Ishikawa (cell line): Measurements from ENCODE around the gene TNS1.

ENCODE experiments used
- CREB1 ChIP-seq: IDR thresholded peaks from 2 replicates; pipeline ENCODE4 v1.6.1; 2012; ENCODE audit warnings: low read depth
- EGR1 ChIP-seq: IDR thresholded peaks from 2 replicates; pipeline ENCODE4 v1.6.1; 2012
- EP300 ChIP-seq: IDR thresholded peaks from 2 replicates; pipeline ENCODE4 v1.6.1; 2012; ENCODE audit warnings: borderline replicate concordance
- FOXM1 ChIP-seq: IDR thresholded peaks from 2 replicates; pipeline ENCODE4 v1.6.1; 2012; ENCODE audit warnings: low read depth, borderline replicate concordance
- RAD21 ChIP-seq: IDR thresholded peaks from 2 replicates; pipeline ENCODE4 v1.6.1; 2012; ENCODE audit warnings: low read depth
- REST ChIP-seq: IDR thresholded peaks from 2 replicates; pipeline ENCODE4 v1.6.1; 2012; ENCODE audit warnings: low read depth, mild to moderate bottlenecking
- YY1 ChIP-seq: IDR thresholded peaks from 2 replicates; pipeline ENCODE4 v1.6.1; 2012; ENCODE audit warnings: low read depth

DNA sequence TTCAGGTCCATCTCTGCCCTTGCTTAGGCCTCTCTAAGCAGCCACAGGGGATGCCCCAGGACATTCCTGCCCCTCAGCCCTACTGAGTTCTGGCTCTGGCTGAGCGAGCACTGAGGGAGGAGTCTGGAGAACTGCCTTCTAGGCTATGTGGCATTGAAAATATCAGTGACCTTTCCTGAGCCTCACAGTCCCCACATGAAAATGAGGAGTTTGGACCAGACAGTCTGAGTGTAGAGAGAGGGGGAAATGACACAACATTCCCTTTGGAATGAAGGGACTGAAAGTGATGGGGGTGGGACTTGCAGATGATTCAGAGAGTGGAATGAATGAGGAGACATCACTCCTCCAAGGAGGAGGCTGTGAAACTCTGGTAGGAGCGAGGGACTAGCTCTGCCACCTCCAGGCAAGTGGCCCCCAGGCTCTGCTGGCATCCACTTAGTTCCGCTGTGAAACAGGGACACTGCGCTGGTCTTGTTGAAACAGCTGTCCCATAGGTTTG is 8.0 kb downstream of the TNS1 start:
- TF ChIP-seq YY1 (no peak), FOXM1 (no peak), EP300 (no peak), CREB1 (no peak), EGR1 (no peak), RAD21 (no peak), REST (no peak)
